ENCODE results near the gene ACADVL.

Gene ACADVL

GRCh38 chr17:7226721-7227710 is 7.3 kb downstream of the ACADVL start:
- Mint-ChIP-seq H3K27ac (no peak overlapping the region), H3K9me3 (no peaks in the 10 kb centered on the region), H3K4me3 (no peak overlapping the region), H3K4me1 (peaks cover 6% of the 10 kb centered on the region), H3K27me3 (no peaks in the 10 kb centered on the region), H3K36me3 (peaks cover 53% of the 10 kb centered on the region)
- CTCF ChIA-PET, result no interaction called here
- DNase-seq, result no peak

- CTCF ChIA-PET, result no interaction called here
- DNase-seq, result no peak
These were observed 9.2 kb downstream of the ACADVL start for GRCh38 chr17:7228920-7229319.

GRCh38 chr17:7229504-7229903 is 9.8 kb downstream of the ACADVL start:
- H3K36me3 Mint-ChIP-seq, result peaks cover 45% of the 10 kb centered on the region
- peaks cover 24% of the 10 kb centered on the region for H3K4me1 Mint-ChIP-seq
- no peaks in the 10 kb centered on the region for H3K9me3 Mint-ChIP-seq
- no peak for DNase-seq
- H3K27me3 Mint-ChIP-seq, result no peaks in the 10 kb centered on the region
- CTCF ChIA-PET, result interaction anchor here (1.5 kb wide), 1 partner anchor 9 kb away, joined by 5 read pairs; no protein-coding TSS in a partner anchor
- H3K4me3 Mint-ChIP-seq, result no peak overlapping the region
- H3K27ac Mint-ChIP-seq, result no peak overlapping the region

More at GRCh38 chr17:7228920-7229319, 9.2 kb downstream of the ACADVL start:
- no peaks in the 10 kb centered on the region for H3K27me3 Mint-ChIP-seq
- no peak overlapping the region for H3K4me3 Mint-ChIP-seq
- no peak overlapping the region for H3K27ac Mint-ChIP-seq
- H3K4me1 Mint-ChIP-seq, result peaks cover 22% of the 10 kb centered on the region
- H3K36me3 Mint-ChIP-seq, result peaks cover 45% of the 10 kb centered on the region
- H3K9me3 Mint-ChIP-seq, result no peaks in the 10 kb centered on the region

GRCh38 chr17:7232114-7232513 is 12.4 kb downstream of the ACADVL start:
- Mint-ChIP-seq H3K4me1 (peaks cover 50% of the 10 kb centered on the region), H3K27me3 (no peaks in the 10 kb centered on the region), H3K27ac (no peak overlapping the region), H3K9me3 (no peaks in the 10 kb centered on the region), H3K36me3 (peaks cover 61% of the 10 kb centered on the region), H3K4me3 (peak overlapping the region; percentile 98)
- no peak for DNase-seq
- CTCF ChIA-PET, result no interaction called here

GRCh38 chr17:7233701-7234082 is 14.0 kb downstream of the ACADVL start:
- Mint-ChIP-seq H3K4me3 (peak overlapping the region; percentile 98), H3K4me1 (peaks cover 51% of the 10 kb centered on the region), H3K36me3 (peaks cover 59% of the 10 kb centered on the region), H3K9me3 (no peaks in the 10 kb centered on the region), H3K27ac (peak overlapping the region; percentile 88), H3K27me3 (no peaks in the 10 kb centered on the region)
- DNase-seq, result no peak
- CTCF ChIA-PET, result interaction anchor here (1.0 kb wide), 1 partner anchor 19 kb away, joined by 4 read pairs; no protein-coding TSS in a partner anchor

- Mint-ChIP-seq H3K4me3 (peak within 1 kb of the TSS; percentile 98), H3K36me3 (peaks cover 56% of the 10 kb centered on the region), H3K4me1 (peaks cover 51% of the 10 kb centered on the region), H3K27ac (peak within 1 kb of the TSS; percentile 88), H3K27me3 (no peaks in the 10 kb centered on the region), H3K9me3 (no peaks in the 10 kb centered on the region)
- peak; percentile 96 for DNase-seq
- CTCF ChIA-PET, result interaction anchor here (1.0 to 1.1 kb wide), 2 partner anchors 20 to 62 kb away, joined by 3 to 4 read pairs; no protein-coding TSS in a partner anchor
These were observed 14.6 kb downstream of the ACADVL start, which contains the start of gene DVL2 for GRCh38 chr17:7234083-7234951. DVL2 (minus strand) TSS chr17:7234517; CDS start chr17:7234262, 255 bp downstream.

GRCh38 chr17:7235693-7236665 is 16.2 kb downstream of the ACADVL start:
- CTCF ChIA-PET, result interaction anchor here (0.8 to 1.1 kb wide), 3 partner anchors 15 to 60 kb away, joined by 3 read pairs; no protein-coding TSS in a partner anchor
- no peaks in the 10 kb centered on the region for H3K27me3 Mint-ChIP-seq
- H3K9me3 Mint-ChIP-seq, result no peaks in the 10 kb centered on the region
- H3K36me3 Mint-ChIP-seq, result peaks cover 54% of the 10 kb centered on the region
- H3K27ac Mint-ChIP-seq, result peak overlapping the region; percentile 88
- peaks cover 65% of the 10 kb centered on the region for H3K4me1 Mint-ChIP-seq
- peak overlapping the region; percentile 98 for H3K4me3 Mint-ChIP-seq
- DNase-seq, result no peak

GRCh38 chr17:7236808-7237207 is 17.1 kb downstream of the ACADVL start:
- DNase-seq, result no peak
- Mint-ChIP-seq H3K27me3 (no peaks in the 10 kb centered on the region), H3K9me3 (no peaks in the 10 kb centered on the region), H3K27ac (peak overlapping the region; percentile 98), H3K36me3 (peaks cover 62% of the 10 kb centered on the region), H3K4me3 (peak overlapping the region; percentile 94), H3K4me1 (peaks cover 73% of the 10 kb centered on the region)
- CTCF ChIA-PET, result interaction anchor here (1.1 to 2.3 kb wide), 2 partner anchors 16 kb away, joined by 3 to 10 read pairs; partner anchors contain the start of gene ACADVL

- Mint-ChIP-seq H3K27me3 (no peaks in the 10 kb centered on the region), H3K9me3 (no peaks in the 10 kb centered on the region), H3K27ac (peak overlapping the region; percentile 98), H3K4me3 (peak overlapping the region; percentile 94), H3K4me1 (peaks cover 73% of the 10 kb centered on the region), H3K36me3 (peaks cover 62% of the 10 kb centered on the region)
- no peak for DNase-seq
- CTCF ChIA-PET, result interaction anchor here (2.3 kb wide), 1 partner anchor 16 kb away, joined by 10 read pairs; the partner anchor contains the start of gene ACADVL
These were observed 17.6 kb downstream of the ACADVL start for GRCh38 chr17:7237266-7237760.

GRCh38 chr17:7237761-7238419 is 18.2 kb downstream of the ACADVL start:
- Mint-ChIP-seq H3K9me3 (no peaks in the 10 kb centered on the region), H3K36me3 (peaks cover 64% of the 10 kb centered on the region), H3K27ac (peak overlapping the region; percentile 98), H3K4me1 (peaks cover 71% of the 10 kb centered on the region), H3K27me3 (no peaks in the 10 kb centered on the region), H3K4me3 (peak overlapping the region; percentile 94)
- DNase-seq, result peak; percentile 86
- CTCF ChIA-PET, result interaction anchor here (1.5 to 2.3 kb wide), 2 partner anchors 17 to 58 kb away, joined by 3 to 10 read pairs; partner anchors contain the start of gene ACADVL

- H3K27me3 Mint-ChIP-seq, result no peaks in the 10 kb centered on the region
- no peak for DNase-seq
- H3K36me3 Mint-ChIP-seq, result peaks cover 66% of the 10 kb centered on the region
- no peaks in the 10 kb centered on the region for H3K9me3 Mint-ChIP-seq
- H3K4me1 Mint-ChIP-seq, result peaks cover 70% of the 10 kb centered on the region
- peak overlapping the region; percentile 94 for H3K4me3 Mint-ChIP-seq
- CTCF ChIA-PET, result interaction anchor here (1.5 to 2.3 kb wide), 2 partner anchors 18 to 57 kb away, joined by 3 to 10 read pairs; partner anchors contain the start of gene ACADVL
- peak overlapping the region; percentile 98 for H3K27ac Mint-ChIP-seq
These were observed 18.8 kb downstream of the ACADVL start for GRCh38 chr17:7238420-7239090.

Data from activated naive CD4-positive, alpha-beta T cell treated with anti-CD3 and anti-CD28 coated beads, Interleukin-2, amount 10 ng/mL, durations not matched to agents 7 days and 5 days (primary cell).